Activated CD8-positive, alpha-beta memory T cell treated with anti-CD3 and anti-CD28 coated beads for 36 hours (primary cell): Measurements from ENCODE around the gene POTEF. TPM values are rescaled to one million over a fixed set of nuclear protein-coding genes. Genes with fewer than 3 reads are reported as not detected.
"Not testable (repeated sequence)": the region's sequence is repeated elsewhere in the genome, so short reads cannot be mapped to it uniquely, and the experiment has no call there.

Source experiments
- CTCF ChIA-PET: fragments of 350-600 bp; sonication (Branson Sonifier 250); formaldehyde crosslinking; loops from one replicate; lab custom pipeline; 2021; ENCODE audit warnings: antibody characterized with exemption; lab: Charles Lee
- POLR2A ChIA-PET: fragments of 350-600 bp; sonication (Branson Sonifier 250); formaldehyde crosslinking; loops from one replicate; lab custom pipeline; 2021; ENCODE audit warnings: antibody characterized with exemption; lab: Charles Lee
- total RNA-seq, 2 experiments: library from RNA; stranded (reverse); gene quantifications; one replicate each; pipeline ENCODE4 v1.2.3, GENCODE V29; 2021

Gene POTEF
- total RNA-seq, 2 experiments from 2014 or later: not detected

GRCh38 chr2:130154423-130154770, 25.4 kb upstream of the POTEF start:
- POLR2A ChIA-PET: not testable (repeated sequence)

GRCh38 chr2:130153721-130154422, 24.9 kb upstream of the POTEF start:
- CTCF ChIA-PET, POLR2A ChIA-PET: not testable (repeated sequence)

More at GRCh38 chr2:130154423-130154770, 25.4 kb upstream of the POTEF start:
- CTCF ChIA-PET: not testable (repeated sequence)

- CTCF ChIA-PET: no interaction called here
- POLR2A ChIA-PET: no interaction called here
Measured at GRCh38 chr2:130152816-130153595, 24.0 kb upstream of the POTEF start.

- CTCF ChIA-PET, POLR2A ChIA-PET: not testable (repeated sequence)
Measured at GRCh38 chr2:130152136-130152815, 23.3 kb upstream of the POTEF start.

- POLR2A ChIA-PET, CTCF ChIA-PET: not testable (repeated sequence)
Measured at GRCh38 chr2:130151145-130151512, 22.1 kb upstream of the POTEF start.

- ChIA-PET CTCF (no interaction called here), POLR2A (no interaction called here)
Measured at GRCh38 chr2:130150181-130151144, 21.4 kb upstream of the POTEF start.

GRCh38 chr2:130148515-130148914, 19.5 kb upstream of the POTEF start:
- CTCF ChIA-PET, POLR2A ChIA-PET: not testable (repeated sequence)

- POLR2A ChIA-PET: not testable (repeated sequence)
- CTCF ChIA-PET: interaction anchor here (1.0 kb wide), 1 partner anchor 38 kb away, joined by 3 read pairs; no protein-coding TSS in a partner anchor
Measured at GRCh38 chr2:130145006-130145414, 16.0 kb upstream of the POTEF start, which contains the start of gene CCDC74B. CCDC74B (minus strand) TSS chr2:130145112; CDS start chr2:130144996, 116 bp downstream.

- CTCF ChIA-PET: not testable (repeated sequence)
Measured at GRCh38 chr2:130143266-130144039, 14.4 kb upstream of the POTEF start.

GRCh38 chr2:130142396-130143265, 13.6 kb upstream of the POTEF start:
- POLR2A ChIA-PET, CTCF ChIA-PET: not testable (repeated sequence)

More at GRCh38 chr2:130143266-130144039, 14.4 kb upstream of the POTEF start:
- POLR2A ChIA-PET: not testable (repeated sequence)

GRCh38 chr2:130141645-130142370, 12.8 kb upstream of the POTEF start:
- POLR2A ChIA-PET, CTCF ChIA-PET: not testable (repeated sequence)

- POLR2A ChIA-PET, CTCF ChIA-PET: not testable (repeated sequence)
Measured at GRCh38 chr2:130141002-130141401, 12.0 kb upstream of the POTEF start.

- CTCF ChIA-PET, POLR2A ChIA-PET: not testable (repeated sequence)
Measured at GRCh38 chr2:130140516-130140915, 11.5 kb upstream of the POTEF start.

- POLR2A ChIA-PET: not testable (repeated sequence)
Measured at GRCh38 chr2:130139331-130140280, 10.6 kb upstream of the POTEF start.

GRCh38 chr2:130138841-130139251, 9.8 kb upstream of the POTEF start:
- CTCF ChIA-PET, POLR2A ChIA-PET: not testable (repeated sequence)

More at GRCh38 chr2:130139331-130140280, 10.6 kb upstream of the POTEF start:
- CTCF ChIA-PET: not testable (repeated sequence)

GRCh38 chr2:130138326-130138725, 9.3 kb upstream of the POTEF start:
- CTCF ChIA-PET, POLR2A ChIA-PET: not testable (repeated sequence)
